SK-N-SH (cell line): Measurements from ENCODE around the gene CENPX.

Experiments used
- CTCF ChIP-seq: fragments of 200-600 bp; sonication (generic); IDR thresholded peaks from 2 replicates; pipeline ENCODE4 v1.6.1; 2017; ENCODE audit warnings: antibody characterized with exemption, mild to moderate bottlenecking, moderate library complexity
- EP300 ChIP-seq, 2 experiments: IDR thresholded peaks; 2 replicates each; pipeline versions ENCODE4 v1.4.0 to v1.6.1; 2012; ENCODE audit warnings: borderline replicate concordance in 1 of 2, low read depth in 1 of 2, low read length in 1 of 2
- GABPA ChIP-seq: IDR thresholded peaks from 2 replicates; pipeline ENCODE4 v1.4.0; 2012; ENCODE audit warnings: low read depth, mild to moderate bottlenecking
- MEF2A ChIP-seq: IDR thresholded peaks from 2 replicates; pipeline ENCODE4 v1.4.0; 2012; ENCODE audit warnings: low read depth, borderline replicate concordance
- POLR2AphosphoS5 ChIP-seq: IDR thresholded peaks from 2 replicates; pipeline ENCODE4 v1.6.1; 2012; ENCODE audit warnings: low read depth, low read length
- RAD21 ChIP-seq: IDR thresholded peaks from 2 replicates; pipeline ENCODE4 v1.6.1; 2012; ENCODE audit warnings: mild to moderate bottlenecking, low read length
- RCOR1 ChIP-seq: fragments of 150-350 bp; IDR thresholded peaks from 2 replicates; pipeline ENCODE4 v1.6.1; 2017; ENCODE audit warnings: antibody characterized with exemption, low read length

GRCh38 chr17:82035956-82036633 lies 13.4 kb upstream of the CENPX start:
- TF ChIP-seq CTCF (no peak), POLR2AphosphoS5 (no peak), RCOR1 (no peak), EP300 (IDR thresholded peaks at IDR 0.05; ENCODE audit: borderline replicate concordance in 1 of 2, low read depth in 1 of 2, low read length in 1 of 2) (no peak), RAD21 (no peak), GABPA (no peak), MEF2A (no peak)
